ENCODE data around the gene ZNF440. TPM values are rescaled to one million over a fixed set of nuclear protein-coding genes. Genes with fewer than 3 reads are reported as not detected.

ZNF440 gene
- total and polyA plus RNA-seq, 2 donors = 6.6 to 40.5 TPM

GRCh38 chr19:11881151-11881800, 67.2 kb downstream of the ZNF440 start:
- no peak overlapping the region for H3K4me3 ChIP-seq (ENCODE audit: low read depth, low read length)
- H3K36me3 ChIP-seq (ENCODE audit: insufficient read depth) = no peaks in the 10 kb centered on the region
- H3K4me1 ChIP-seq (ENCODE audit: insufficient read depth) = no peaks in the 10 kb centered on the region
- peak; percentile 14 for DNase-seq (ENCODE audit: extremely low spot score)
- 16% methylated on average over 10 of the region's 10 CpGs for WGBS
- no peak overlapping the region for H3K27ac ChIP-seq (ENCODE audit: low read depth)

- H3K36me3 ChIP-seq (ENCODE audit: insufficient read depth) = no peaks in the 10 kb centered on the region
- no peak for DNase-seq (ENCODE audit: extremely low spot score)
- WGBS = 57% methylated on average over 2 of the region's 2 CpGs
- H3K4me3 ChIP-seq (ENCODE audit: low read depth, low read length) = no peak overlapping the region
- no peak overlapping the region for H3K27ac ChIP-seq (ENCODE audit: low read depth)
- H3K4me1 ChIP-seq (ENCODE audit: insufficient read depth) = no peaks in the 10 kb centered on the region
These were observed 68.5 kb downstream of the ZNF440 start for GRCh38 chr19:11882606-11883005.

Other genes with a start within 250 kb of the ZNF440 start
- 1.1 TPM for gene ACP5, start 236.6 kb upstream of the ZNF440 start, total RNA-seq
- gene ACP5, start 236.6 kb upstream of the ZNF440 start, polyA plus RNA-seq = 14.7 TPM
- 48.2 TPM for gene ZNF627, start 216.8 kb upstream of the ZNF440 start, total RNA-seq
- gene ZNF627, start 216.8 kb upstream of the ZNF440 start, polyA plus RNA-seq = 10.9 TPM
- gene ZNF823, start 75.3 kb upstream of the ZNF440 start, total RNA-seq = 35.1 TPM
- 3.5 TPM for gene ZNF823, start 75.3 kb upstream of the ZNF440 start, polyA plus RNA-seq
- 37.7 TPM for gene ZNF441, start 47.3 kb upstream of the ZNF440 start, total RNA-seq
- 7.4 TPM for gene ZNF441, start 47.3 kb upstream of the ZNF440 start, polyA plus RNA-seq
- gene ZNF491, start 15.8 kb upstream of the ZNF440 start, total RNA-seq = 8.6 TPM
- gene ZNF491, start 15.8 kb upstream of the ZNF440 start, polyA plus RNA-seq = 1.6 TPM
- 26.2 TPM for gene ZNF439, start 34.5 kb downstream of the ZNF440 start, total RNA-seq
- gene ZNF439, start 34.5 kb downstream of the ZNF440 start, polyA plus RNA-seq = 3.6 TPM
- gene ZNF69, start 73.5 kb downstream of the ZNF440 start, total RNA-seq = 26.5 TPM
- 2.5 TPM for gene ZNF69, start 73.5 kb downstream of the ZNF440 start, polyA plus RNA-seq
- 29.3 TPM for gene ZNF700, start 110.8 kb downstream of the ZNF440 start, total RNA-seq
- gene ZNF700, start 110.8 kb downstream of the ZNF440 start, polyA plus RNA-seq = 6.0 TPM
- 6.1 TPM for gene ZNF763, start 150.8 kb downstream of the ZNF440 start, total RNA-seq
- gene ZNF763, start 150.8 kb downstream of the ZNF440 start, polyA plus RNA-seq = 3.3 TPM
- 16.0 TPM for gene ZNF433, start 221.4 kb downstream of the ZNF440 start, total RNA-seq
- gene ZNF433, start 221.4 kb downstream of the ZNF440 start, polyA plus RNA-seq = 7.0 TPM
- gene ZNF878, start 238.7 kb downstream of the ZNF440 start, total RNA-seq = 0.85 TPM
- gene ZNF878, start 238.7 kb downstream of the ZNF440 start, polyA plus RNA-seq = 0.08 TPM